Vagina (tissue), 2 donors: ENCODE results near the gene SOX18. TPM values are rescaled to one million over a fixed set of nuclear protein-coding genes. Genes with fewer than 3 reads are reported as not detected.

Source experiments
- DNase-seq, 2 donors: peaks; one replicate each; pipeline ENCODE4 v3.0.0-alpha.2; 2017; ENCODE audit errors: extremely low spot score in 2 of 2
- H3K27ac ChIP-seq: fragments of 200-600 bp; sonication (generic); one replicate; pipeline ENCODE4 v1.5.1; 2019
- H3K27me3 ChIP-seq: fragments of 200-600 bp; sonication (generic); one replicate; pipeline ENCODE4 v1.5.1; 2019
- H3K36me3 ChIP-seq, 2 donors: fragments of 200-600 bp; sonication (generic); one replicate each; pipeline ENCODE4 v1.5.1; 2017 to 2019
- H3K4me1 ChIP-seq: fragments of 200-600 bp; sonication (generic); one replicate; pipeline ENCODE4 v1.5.1; 2019
- H3K4me3 ChIP-seq, 2 donors: fragments of 200-600 bp; sonication (generic); 1 replicate in 1 of 2; 2 replicates in 1 of 2; pipeline ENCODE4 v1.5.1; 2016 to 2019
- H3K9me3 ChIP-seq: fragments of 200-600 bp; sonication (generic); one replicate; pipeline ENCODE4 v1.5.1; 2019
- CTCF ChIP-seq, 3 experiments: fragments of 450-650 bp in 2 of 3; fragments of 200-600 bp in 1 of 3; sonication (generic) in 1 of 3; IDR thresholded peaks; one replicate each; pipeline ENCODE4 v1.5.1; 2017 to 2019; ENCODE audit warnings: antibody characterized with exemption in 3 of 3, mild to moderate bottlenecking in 2 of 3, moderate library complexity in 2 of 3
- POLR2A ChIP-seq, 2 donors: fragments of 450-650 bp; IDR thresholded peaks; one replicate each; pipeline ENCODE4 v1.6.1; 2017; ENCODE audit warnings: antibody characterized with exemption in 2 of 2, mild to moderate bottlenecking in 2 of 2, moderate library complexity in 2 of 2
- POLR2AphosphoS5 ChIP-seq, 2 donors: sonication (generic); formaldehyde crosslinking; IDR thresholded peaks; one replicate each; pipeline ENCODE4 v1.9.0; 2017; ENCODE audit warnings: antibody characterized with exemption in 2 of 2, mild to moderate bottlenecking in 2 of 2, low read depth in 1 of 2; ENCODE audit not compliant: insufficient read depth in 1 of 2
- intact Hi-C: fragments of 100-400 bp; cut with DNase I; formaldehyde crosslinking; loops from one replicate; pipeline ENCODE4 v1.15.1; 2023
- total RNA-seq: library from RNA; depleted of rRNA; stranded (reverse); fragments of >200 nt; gene quantifications from one replicate; pipeline ENCODE4 v1.2.3, GENCODE V29; 2016

Gene SOX18
- total RNA-seq, 1 donor from 2014 or later: 57.2 TPM

GRCh38 chr20:64041040-64041780 is 8.2 kb downstream of the SOX18 start:
- H3K36me3 ChIP-seq: no peaks in the 10 kb centered on the region
- peaks cover 46% of the 10 kb centered on the region for H3K4me1 ChIP-seq
- TF ChIP-seq POLR2AphosphoS5 (IDR thresholded peaks at IDR 0.05; ENCODE audit: insufficient read depth in 1 of 2, low read depth in 1 of 2): no peak
- no peak for TF ChIP-seq CTCF (IDR thresholded peaks at IDR 0.05)
- TF ChIP-seq POLR2A (IDR thresholded peaks at IDR 0.05): no peak
- peak overlapping the region in 1 of 2 donors; percentile 33 for H3K4me3 ChIP-seq
- H3K27ac ChIP-seq: no peak overlapping the region
- no peak for DNase-seq
- no peaks in the 10 kb centered on the region for H3K9me3 ChIP-seq
- H3K27me3 ChIP-seq: peaks cover 7% of the 10 kb centered on the region
- intact Hi-C loops: no loop called here

- intact Hi-C loops: no loop called here
- Histone ChIP-seq H3K9me3 (no peaks in the 10 kb centered on the region), H3K36me3 (no peaks in the 10 kb centered on the region), H3K27me3 (peaks cover 7% of the 10 kb centered on the region), H3K4me3 (no peak overlapping the region), H3K4me1 (peaks cover 46% of the 10 kb centered on the region), H3K27ac (no peak overlapping the region)
- no peak for DNase-seq
- TF ChIP-seq CTCF (IDR thresholded peaks at IDR 0.05) (no peak), POLR2A (IDR thresholded peaks at IDR 0.05) (no peak), POLR2AphosphoS5 (IDR thresholded peaks at IDR 0.05; ENCODE audit: insufficient read depth in 1 of 2, low read depth in 1 of 2) (no peak)
Observed at GRCh38 chr20:64040231-64041039, 9.0 kb downstream of the SOX18 start.

GRCh38 chr20:64039293-64040160 is 9.9 kb downstream of the SOX18 start:
- no peak for DNase-seq
- Histone ChIP-seq H3K27ac (peak overlapping the region; percentile 21), H3K4me1 (peaks cover 46% of the 10 kb centered on the region), H3K9me3 (no peaks in the 10 kb centered on the region), H3K36me3 (no peaks in the 10 kb centered on the region), H3K27me3 (peaks cover 7% of the 10 kb centered on the region), H3K4me3 (peak overlapping the region; percentile 47 to 60)
- TF ChIP-seq POLR2A (IDR thresholded peaks at IDR 0.05) (no peak), POLR2AphosphoS5 (IDR thresholded peaks at IDR 0.05; ENCODE audit: insufficient read depth in 1 of 2, low read depth in 1 of 2) (peak in 1 of 2 donors; percentile 16)
- intact Hi-C loops: no loop called here

GRCh38 chr20:64038565-64039292 is 10.7 kb downstream of the SOX18 start:
- H3K4me3 ChIP-seq: peak overlapping the region; percentile 47 to 60
- H3K36me3 ChIP-seq: no peaks in the 10 kb centered on the region
- H3K9me3 ChIP-seq: no peaks in the 10 kb centered on the region
- intact Hi-C loops: no loop called here
- peaks cover 46% of the 10 kb centered on the region for H3K4me1 ChIP-seq
- TF ChIP-seq POLR2A (IDR thresholded peaks at IDR 0.05) (no peak), CTCF (IDR thresholded peaks at IDR 0.05) (peak in 2 of 3 experiments; percentile 22 to 56), POLR2AphosphoS5 (IDR thresholded peaks at IDR 0.05; ENCODE audit: insufficient read depth in 1 of 2, low read depth in 1 of 2) (peak in 1 of 2 donors; percentile 49)
- H3K27ac ChIP-seq: peak overlapping the region; percentile 21
- no peak for DNase-seq
- H3K27me3 ChIP-seq: peaks cover 7% of the 10 kb centered on the region
